GM23338 (cell line): ENCODE measurements around the gene DLX3. TPM values are rescaled to one million over a fixed set of nuclear protein-coding genes. Genes with fewer than 3 reads are reported as not detected.
A peak's percentile ranks its signal among the peaks of the same experiment; 100 is the strongest.

ENCODE experiments used
- ATAC-seq: fragments of 200-7000 bp; cut with Tn5 transposase; 3 replicates; pipeline ENCODE4 v1.9.1; 2020
- DNase-seq: peaks from one replicate; pipeline ENCODE4 v3.0.0-alpha.2; 2015; ENCODE audit warnings: low spot score
- H2AFZ ChIP-seq: fragments of 200-600 bp; sonication (generic); 2 replicates; pipeline ENCODE4 v1.8.0; 2016; ENCODE audit warnings: antibody characterized with exemption, mild to moderate bottlenecking, moderate library complexity
- H3F3A ChIP-seq: fragments of 200-600 bp; sonication (generic); replicated peaks from 2 replicates; pipeline ENCODE4 v1.8.0; 2017; ENCODE audit warnings: antibody characterized with exemption, mixed run types, low read depth
- H3K27ac ChIP-seq: fragments of 200-600 bp; sonication (generic); 2 replicates; pipeline ENCODE4 v1.6.1; 2016; ENCODE audit warnings: low read depth
- H3K27me3 ChIP-seq: fragments of 200-600 bp; sonication (generic); 2 replicates; pipeline ENCODE4 v1.8.0; 2016; ENCODE audit warnings: mild to moderate bottlenecking, mixed run types, moderate library complexity; ENCODE audit not compliant: insufficient read depth
- H3K36me3 ChIP-seq: fragments of 200-600 bp; sonication (generic); 2 replicates; pipeline ENCODE4 v1.8.0; 2016; ENCODE audit warnings: mild to moderate bottlenecking; ENCODE audit not compliant: insufficient read depth
- H3K4me1 ChIP-seq: fragments of 200-600 bp; sonication (generic); 2 replicates; pipeline ENCODE4 v1.8.0; 2016; ENCODE audit warnings: mild to moderate bottlenecking, moderate library complexity; ENCODE audit not compliant: insufficient read depth
- H3K4me2 ChIP-seq: fragments of 200-600 bp; sonication (generic); 2 replicates; pipeline ENCODE4 v1.7.1; 2017; ENCODE audit warnings: mixed run types
- H3K4me3 ChIP-seq: fragments of 200-600 bp; sonication (generic); 2 replicates; pipeline ENCODE4 v1.6.1; 2016; ENCODE audit warnings: mixed run types
- H3K79me2 ChIP-seq: fragments of 200-600 bp; sonication (generic); replicated peaks from 2 replicates; pipeline ENCODE4 v1.8.0; 2017; ENCODE audit warnings: mild to moderate bottlenecking; ENCODE audit not compliant: insufficient read depth
- H3K9me2 ChIP-seq: fragments of 200-600 bp; sonication (generic); 2 replicates; pipeline ENCODE4 v1.8.0; 2017; ENCODE audit not compliant: insufficient read depth
- H4K20me1 ChIP-seq: fragments of 200-600 bp; sonication (generic); replicated peaks from 2 replicates; pipeline ENCODE4 v1.8.0; 2017; ENCODE audit warnings: mild to moderate bottlenecking; ENCODE audit not compliant: insufficient read depth
- H3K27ac Mint-ChIP-seq: 2 replicates; pipeline ENCODE4 v1.8.0; 2020; ENCODE audit warnings: inconsistent platforms, mild to moderate bottlenecking, moderate library complexity, mixed read lengths
- H3K27me3 Mint-ChIP-seq: 3 replicates; pipeline ENCODE4 v1.8.0; 2022; ENCODE audit warnings: low read depth, mild to moderate bottlenecking, moderate library complexity, mixed read lengths, inconsistent platforms; ENCODE audit not compliant: insufficient read depth, poor library complexity
- H3K36me3 Mint-ChIP-seq: 3 replicates; pipeline ENCODE4 v1.8.0; 2021; ENCODE audit warnings: low read depth, mild to moderate bottlenecking, inconsistent platforms, moderate library complexity, mixed read lengths
- H3K4me1 Mint-ChIP-seq: 3 replicates; pipeline ENCODE4 v1.8.0; 2020; ENCODE audit warnings: mild to moderate bottlenecking, inconsistent platforms, mixed read lengths
- H3K4me3 Mint-ChIP-seq: 3 replicates; pipeline ENCODE4 v1.8.0; 2021; ENCODE audit warnings: moderate library complexity, mild to moderate bottlenecking, inconsistent platforms, mixed read lengths
- H3K9me3 Mint-ChIP-seq: 3 replicates; pipeline ENCODE4 v1.8.0; 2020; ENCODE audit warnings: moderate library complexity, mild to moderate bottlenecking, inconsistent platforms, mixed read lengths
- EZH2phosphoT487 ChIP-seq: fragments of 200-600 bp; sonication (generic); IDR thresholded peaks from one replicate; pipeline ENCODE4 v1.8.1; 2018; ENCODE audit warnings: antibody characterized with exemption; ENCODE audit not compliant: unreplicated experiment
- JUNB ChIP-seq: IDR thresholded peaks from one replicate; pipeline ENCODE4 v1.6.1; 2016; ENCODE audit warnings: antibody characterized with exemption; ENCODE audit not compliant: unreplicated experiment
- NANOG ChIP-seq: IDR thresholded peaks from 2 replicates; pipeline ENCODE4 v1.6.1; 2016; ENCODE audit warnings: antibody characterized with exemption, borderline replicate concordance
- POLR2AphosphoS5 ChIP-seq: IDR thresholded peaks from 2 replicates; pipeline ENCODE4 v1.6.1; 2016; ENCODE audit warnings: antibody characterized with exemption, low read depth
- STAT1 ChIP-seq: IDR thresholded peaks from one replicate; pipeline ENCODE4 v1.6.1; 2016; ENCODE audit warnings: antibody characterized with exemption; ENCODE audit not compliant: unreplicated experiment
- ZNF114 ChIP-seq: fragments of 250-450 bp; sonication (Bioruptor Pico); IDR thresholded peaks from 2 replicates; pipeline ENCODE4 v1.5.0; 2020; ENCODE audit warnings: mild to moderate bottlenecking, moderate library complexity
- polyA plus RNA-seq: library from polyadenylated mRNA; unstranded; fragments of >200 nt; fragmentation: Nextera tagmentation; extraction: Ambion mirVana; gene quantifications from 2 replicates; pipeline ENCODE4 v1.2.1, GENCODE V29; 2016
- total RNA-seq: library from RNA; depleted of rRNA; stranded (reverse); fragments of >200 nt; shearing (Covaris generic); gene quantifications from 2 replicates; pipeline ENCODE4 v1.2.3, GENCODE V29; 2014
- TF ChIP-seq, protein P1 (sequence below), 2 experiments: fragments of 200-600 bp in 1 of 2; sonication (generic) in 1 of 2; conservative IDR thresholded peaks; 2 replicates each; pipeline versions ENCODE4 v1.5.1 to v1.6.1; 2016 to 2017; ENCODE audit warnings: antibody characterized with exemption in 2 of 2, low read depth in 2 of 2, mild to moderate bottlenecking in 2 of 2, moderate library complexity in 1 of 2
- TF ChIP-seq, protein P2 (sequence below): fragments of 250-450 bp; sonication (Bioruptor Pico); IDR thresholded peaks from 2 replicates; pipeline ENCODE4 v1.5.0; 2020; ENCODE audit warnings: mild to moderate bottlenecking, moderate library complexity
- TF ChIP-seq, protein P3 (sequence below): IDR thresholded peaks from one replicate; pipeline ENCODE4 v1.6.1; 2018; ENCODE audit warnings: antibody characterized with exemption; ENCODE audit not compliant: unreplicated experiment

Gene DLX3
- total and polyA plus RNA-seq, 2 experiments from 2014 or later: 0.14 to 0.27 TPM

DNA sequence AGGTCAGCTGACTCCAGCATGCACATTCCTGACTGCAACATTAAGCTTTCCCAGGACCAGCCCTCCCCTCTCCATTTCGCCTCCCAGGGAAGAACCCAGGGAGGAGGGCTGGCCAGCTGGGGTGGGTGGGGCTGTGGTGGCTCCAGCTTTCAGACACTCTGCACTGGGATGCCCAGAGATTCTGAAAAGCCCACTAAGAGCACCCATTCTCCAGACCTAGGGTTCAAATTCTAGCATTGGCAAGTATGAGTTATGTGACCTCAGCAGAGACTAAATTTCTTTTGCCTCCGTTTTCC lies 7.8 kb downstream of the DLX3 start:
- H3K36me3 Mint-ChIP-seq: no peaks in the 10 kb centered on the region
- Histone ChIP-seq H3K4me2 (no peak overlapping the region), H3K9me2 (no peaks in the 10 kb centered on the region), H3K4me3 (no peak overlapping the region), H3K27ac (no peak overlapping the region), H3F3A (no peaks in the 10 kb centered on the region), H3K4me1 (peaks cover 3% of the 10 kb centered on the region; the same call in 1 of the 2 replicates), H3K36me3 (no peaks in the 10 kb centered on the region), H3K79me2 (no peaks in the 10 kb centered on the region), H3K27me3 (peaks cover 76% of the 10 kb centered on the region), H2AFZ (no peak overlapping the region), H4K20me1 (no peaks in the 10 kb centered on the region; the same call in 1 of the 2 replicates)
- H3K27ac Mint-ChIP-seq: no peak overlapping the region
- no peak overlapping the region for H3K4me3 Mint-ChIP-seq
- TF ChIP-seq, protein P1, sequence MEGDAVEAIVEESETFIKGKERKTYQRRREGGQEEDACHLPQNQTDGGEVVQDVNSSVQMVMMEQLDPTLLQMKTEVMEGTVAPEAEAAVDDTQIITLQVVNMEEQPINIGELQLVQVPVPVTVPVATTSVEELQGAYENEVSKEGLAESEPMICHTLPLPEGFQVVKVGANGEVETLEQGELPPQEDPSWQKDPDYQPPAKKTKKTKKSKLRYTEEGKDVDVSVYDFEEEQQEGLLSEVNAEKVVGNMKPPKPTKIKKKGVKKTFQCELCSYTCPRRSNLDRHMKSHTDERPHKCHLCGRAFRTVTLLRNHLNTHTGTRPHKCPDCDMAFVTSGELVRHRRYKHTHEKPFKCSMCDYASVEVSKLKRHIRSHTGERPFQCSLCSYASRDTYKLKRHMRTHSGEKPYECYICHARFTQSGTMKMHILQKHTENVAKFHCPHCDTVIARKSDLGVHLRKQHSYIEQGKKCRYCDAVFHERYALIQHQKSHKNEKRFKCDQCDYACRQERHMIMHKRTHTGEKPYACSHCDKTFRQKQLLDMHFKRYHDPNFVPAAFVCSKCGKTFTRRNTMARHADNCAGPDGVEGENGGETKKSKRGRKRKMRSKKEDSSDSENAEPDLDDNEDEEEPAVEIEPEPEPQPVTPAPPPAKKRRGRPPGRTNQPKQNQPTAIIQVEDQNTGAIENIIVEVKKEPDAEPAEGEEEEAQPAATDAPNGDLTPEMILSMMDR (conservative IDR thresholded peaks at IDR 0.05; ENCODE audit: low read depth in 2 of 2): no peak
- TF ChIP-seq STAT1: no peak
- ATAC-seq (no peak), DNase-seq (peak; percentile 13)
- peaks cover 13% of the 10 kb centered on the region for H3K4me1 Mint-ChIP-seq
- peaks cover 51% of the 10 kb centered on the region for H3K27me3 Mint-ChIP-seq
- H3K9me3 Mint-ChIP-seq: no peaks in the 10 kb centered on the region

DNA sequence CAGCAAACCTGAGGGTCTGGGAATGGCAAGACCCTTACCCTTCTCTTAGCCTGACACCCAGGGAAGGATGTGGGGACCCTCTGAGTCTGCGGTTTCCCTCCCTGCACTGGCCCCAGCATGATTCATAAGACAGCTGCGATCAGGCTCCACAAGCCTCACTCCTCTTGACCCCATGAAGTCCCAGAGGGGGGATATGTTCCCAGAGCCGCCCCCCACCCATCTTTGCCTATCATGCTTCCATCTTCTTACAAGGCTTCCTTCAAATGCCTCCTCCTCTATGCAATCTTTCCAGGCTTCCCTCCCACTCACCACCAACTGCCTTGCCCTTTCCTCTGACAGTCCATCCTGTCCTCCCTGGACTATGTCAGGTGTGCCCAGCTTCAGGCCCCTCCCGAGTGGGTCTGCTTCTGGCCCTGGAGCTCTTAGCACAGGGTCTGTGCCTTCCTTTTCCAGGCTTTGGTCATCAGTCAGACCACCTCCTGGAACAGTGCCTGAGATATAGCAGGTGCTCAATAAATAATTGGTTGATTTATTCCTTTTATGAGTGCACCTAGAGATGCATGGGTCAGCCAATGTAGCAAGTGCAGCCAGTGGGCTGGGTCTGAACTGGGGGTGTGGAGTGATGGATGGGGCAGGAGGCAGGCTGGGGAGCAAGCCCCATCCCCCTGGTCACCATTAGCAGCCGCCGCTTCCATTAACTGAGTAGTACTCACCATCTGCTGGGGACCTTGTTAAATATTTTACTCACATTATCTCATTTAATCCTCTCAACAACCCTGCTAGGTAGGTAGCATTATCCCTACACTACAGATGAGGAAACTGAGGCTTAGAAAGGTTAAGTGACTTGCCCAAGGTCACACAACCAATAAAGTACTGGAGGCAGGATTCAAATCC lies 8.4 kb downstream of the DLX3 start:
- H3K27me3 Mint-ChIP-seq: peaks cover 47% of the 10 kb centered on the region
- H3K27ac Mint-ChIP-seq: no peak overlapping the region
- no peak for DNase-seq
- no peaks in the 10 kb centered on the region for H3K9me3 Mint-ChIP-seq
- no peak overlapping the region for H3K27ac ChIP-seq
- peaks cover 10% of the 10 kb centered on the region for H3K4me1 Mint-ChIP-seq
- H3K36me3 ChIP-seq: no peaks in the 10 kb centered on the region
- no peak for ATAC-seq
- peaks cover 3% of the 10 kb centered on the region; the same call in 1 of the 2 replicates for H3K4me1 ChIP-seq
- H3K4me3 Mint-ChIP-seq: no peak overlapping the region
- H3K79me2 ChIP-seq: no peaks in the 10 kb centered on the region
- no peaks in the 10 kb centered on the region for H3K36me3 Mint-ChIP-seq
- no peaks in the 10 kb centered on the region for H4K20me1 ChIP-seq
- no peak overlapping the region for H3K4me3 ChIP-seq
- H3K9me2 ChIP-seq: no peaks in the 10 kb centered on the region
- H3F3A ChIP-seq: no peaks in the 10 kb centered on the region
- H2AFZ ChIP-seq: no peak overlapping the region
- peaks cover 76% of the 10 kb centered on the region for H3K27me3 ChIP-seq
- H3K4me2 ChIP-seq: no peak overlapping the region
- TF ChIP-seq, protein P2, sequence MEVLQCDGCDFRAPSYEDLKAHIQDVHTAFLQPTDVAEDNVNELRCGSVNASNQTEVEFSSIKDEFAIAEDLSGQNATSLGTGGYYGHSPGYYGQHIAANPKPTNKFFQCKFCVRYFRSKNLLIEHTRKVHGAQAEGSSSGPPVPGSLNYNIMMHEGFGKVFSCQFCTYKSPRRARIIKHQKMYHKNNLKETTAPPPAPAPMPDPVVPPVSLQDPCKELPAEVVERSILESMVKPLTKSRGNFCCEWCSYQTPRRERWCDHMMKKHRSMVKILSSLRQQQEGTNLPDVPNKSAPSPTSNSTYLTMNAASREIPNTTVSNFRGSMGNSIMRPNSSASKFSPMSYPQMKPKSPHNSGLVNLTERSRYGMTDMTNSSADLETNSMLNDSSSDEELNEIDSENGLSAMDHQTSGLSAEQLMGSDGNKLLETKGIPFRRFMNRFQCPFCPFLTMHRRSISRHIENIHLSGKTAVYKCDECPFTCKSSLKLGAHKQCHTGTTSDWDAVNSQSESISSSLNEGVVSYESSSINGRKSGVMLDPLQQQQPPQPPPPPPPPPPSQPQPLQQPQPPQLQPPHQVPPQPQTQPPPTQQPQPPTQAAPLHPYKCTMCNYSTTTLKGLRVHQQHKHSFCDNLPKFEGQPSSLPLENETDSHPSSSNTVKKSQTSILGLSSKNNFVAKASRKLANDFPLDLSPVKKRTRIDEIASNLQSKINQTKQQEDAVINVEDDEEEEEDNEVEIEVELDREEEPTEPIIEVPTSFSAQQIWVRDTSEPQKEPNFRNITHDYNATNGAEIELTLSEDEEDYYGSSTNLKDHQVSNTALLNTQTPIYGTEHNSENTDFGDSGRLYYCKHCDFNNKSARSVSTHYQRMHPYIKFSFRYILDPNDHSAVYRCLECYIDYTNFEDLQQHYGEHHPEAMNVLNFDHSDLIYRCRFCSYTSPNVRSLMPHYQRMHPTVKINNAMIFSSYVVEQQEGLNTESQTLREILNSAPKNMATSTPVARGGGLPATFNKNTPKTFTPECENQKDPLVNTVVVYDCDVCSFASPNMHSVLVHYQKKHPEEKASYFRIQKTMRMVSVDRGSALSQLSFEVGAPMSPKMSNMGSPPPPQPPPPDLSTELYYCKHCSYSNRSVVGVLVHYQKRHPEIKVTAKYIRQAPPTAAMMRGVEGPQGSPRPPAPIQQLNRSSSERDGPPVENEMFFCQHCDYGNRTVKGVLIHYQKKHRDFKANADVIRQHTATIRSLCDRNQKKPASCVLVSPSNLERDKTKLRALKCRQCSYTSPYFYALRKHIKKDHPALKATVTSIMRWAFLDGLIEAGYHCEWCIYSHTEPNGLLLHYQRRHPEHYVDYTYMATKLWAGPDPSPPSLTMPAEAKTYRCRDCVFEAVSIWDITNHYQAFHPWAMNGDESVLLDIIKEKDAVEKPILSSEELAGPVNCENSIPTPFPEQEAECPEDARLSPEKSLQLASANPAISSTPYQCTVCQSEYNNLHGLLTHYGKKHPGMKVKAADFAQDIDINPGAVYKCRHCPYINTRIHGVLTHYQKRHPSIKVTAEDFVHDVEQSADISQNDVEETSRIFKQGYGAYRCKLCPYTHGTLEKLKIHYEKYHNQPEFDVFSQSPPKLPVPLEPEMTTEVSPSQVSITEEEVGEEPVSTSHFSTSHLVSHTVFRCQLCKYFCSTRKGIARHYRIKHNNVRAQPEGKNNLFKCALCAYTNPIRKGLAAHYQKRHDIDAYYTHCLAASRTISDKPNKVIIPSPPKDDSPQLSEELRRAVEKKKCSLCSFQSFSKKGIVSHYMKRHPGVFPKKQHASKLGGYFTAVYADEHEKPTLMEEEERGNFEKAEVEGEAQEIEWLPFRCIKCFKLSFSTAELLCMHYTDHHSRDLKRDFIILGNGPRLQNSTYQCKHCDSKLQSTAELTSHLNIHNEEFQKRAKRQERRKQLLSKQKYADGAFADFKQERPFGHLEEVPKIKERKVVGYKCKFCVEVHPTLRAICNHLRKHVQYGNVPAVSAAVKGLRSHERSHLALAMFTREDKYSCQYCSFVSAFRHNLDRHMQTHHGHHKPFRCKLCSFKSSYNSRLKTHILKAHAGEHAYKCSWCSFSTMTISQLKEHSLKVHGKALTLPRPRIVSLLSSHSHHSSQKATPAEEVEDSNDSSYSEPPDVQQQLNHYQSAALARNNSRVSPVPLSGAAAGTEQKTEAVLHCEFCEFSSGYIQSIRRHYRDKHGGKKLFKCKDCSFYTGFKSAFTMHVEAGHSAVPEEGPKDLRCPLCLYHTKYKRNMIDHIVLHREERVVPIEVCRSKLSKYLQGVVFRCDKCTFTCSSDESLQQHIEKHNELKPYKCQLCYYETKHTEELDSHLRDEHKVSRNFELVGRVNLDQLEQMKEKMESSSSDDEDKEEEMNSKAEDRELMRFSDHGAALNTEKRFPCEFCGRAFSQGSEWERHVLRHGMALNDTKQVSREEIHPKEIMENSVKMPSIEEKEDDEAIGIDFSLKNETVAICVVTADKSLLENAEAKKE (CRISPR knock-in tag): no peak
- TF ChIP-seq STAT1 (no peak), ZNF114 (CRISPR knock-in tag) (no peak), NANOG (no peak), JUNB (no peak), POLR2AphosphoS5 (no peak), EZH2phosphoT487 (no peak)
- TF ChIP-seq, protein P3, sequence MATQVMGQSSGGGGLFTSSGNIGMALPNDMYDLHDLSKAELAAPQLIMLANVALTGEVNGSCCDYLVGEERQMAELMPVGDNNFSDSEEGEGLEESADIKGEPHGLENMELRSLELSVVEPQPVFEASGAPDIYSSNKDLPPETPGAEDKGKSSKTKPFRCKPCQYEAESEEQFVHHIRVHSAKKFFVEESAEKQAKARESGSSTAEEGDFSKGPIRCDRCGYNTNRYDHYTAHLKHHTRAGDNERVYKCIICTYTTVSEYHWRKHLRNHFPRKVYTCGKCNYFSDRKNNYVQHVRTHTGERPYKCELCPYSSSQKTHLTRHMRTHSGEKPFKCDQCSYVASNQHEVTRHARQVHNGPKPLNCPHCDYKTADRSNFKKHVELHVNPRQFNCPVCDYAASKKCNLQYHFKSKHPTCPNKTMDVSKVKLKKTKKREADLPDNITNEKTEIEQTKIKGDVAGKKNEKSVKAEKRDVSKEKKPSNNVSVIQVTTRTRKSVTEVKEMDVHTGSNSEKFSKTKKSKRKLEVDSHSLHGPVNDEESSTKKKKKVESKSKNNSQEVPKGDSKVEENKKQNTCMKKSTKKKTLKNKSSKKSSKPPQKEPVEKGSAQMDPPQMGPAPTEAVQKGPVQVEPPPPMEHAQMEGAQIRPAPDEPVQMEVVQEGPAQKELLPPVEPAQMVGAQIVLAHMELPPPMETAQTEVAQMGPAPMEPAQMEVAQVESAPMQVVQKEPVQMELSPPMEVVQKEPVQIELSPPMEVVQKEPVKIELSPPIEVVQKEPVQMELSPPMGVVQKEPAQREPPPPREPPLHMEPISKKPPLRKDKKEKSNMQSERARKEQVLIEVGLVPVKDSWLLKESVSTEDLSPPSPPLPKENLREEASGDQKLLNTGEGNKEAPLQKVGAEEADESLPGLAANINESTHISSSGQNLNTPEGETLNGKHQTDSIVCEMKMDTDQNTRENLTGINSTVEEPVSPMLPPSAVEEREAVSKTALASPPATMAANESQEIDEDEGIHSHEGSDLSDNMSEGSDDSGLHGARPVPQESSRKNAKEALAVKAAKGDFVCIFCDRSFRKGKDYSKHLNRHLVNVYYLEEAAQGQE: no peak
